Dendritic cell treated with granulocyte-macrophage colony-stimulating factor and Interleukin-4, amounts not matched to agents 40 ng/mL and 50 ng/mL, for 4 days (primary cell): ENCODE data around the gene ACAD10.
A peak's percentile ranks its signal among the peaks of the same experiment; 100 is the strongest.
"Not testable (repeated sequence)": the region's sequence is repeated elsewhere in the genome, so short reads cannot be mapped to it uniquely, and the experiment has no call there.

Source experiments
- H3K27ac Mint-ChIP-seq: one replicate; pipeline ENCODE4 v1.8.0; 2022; ENCODE audit warnings: mild to moderate bottlenecking, mixed read lengths
- H3K27me3 Mint-ChIP-seq: one replicate; pipeline ENCODE4 v1.8.0; 2022; ENCODE audit warnings: mild to moderate bottlenecking, mixed read lengths
- H3K36me3 Mint-ChIP-seq: one replicate; pipeline ENCODE4 v1.8.0; 2022; ENCODE audit warnings: low read depth, mixed read lengths
- H3K4me1 Mint-ChIP-seq: one replicate; pipeline ENCODE4 v1.8.0; 2022; ENCODE audit warnings: low read depth, mixed read lengths
- H3K4me3 Mint-ChIP-seq: one replicate; pipeline ENCODE4 v1.8.0; 2022; ENCODE audit warnings: mild to moderate bottlenecking, moderate library complexity, mixed read lengths
- H3K9me3 Mint-ChIP-seq: one replicate; pipeline ENCODE4 v1.8.0; 2022; ENCODE audit warnings: mixed read lengths
- intact Hi-C: fragments of 100-400 bp; cut with micrococcal nuclease; formaldehyde crosslinking; loops from one replicate; pipeline ENCODE4 v1.15.0; 2022

ACAD10 gene

DNA sequence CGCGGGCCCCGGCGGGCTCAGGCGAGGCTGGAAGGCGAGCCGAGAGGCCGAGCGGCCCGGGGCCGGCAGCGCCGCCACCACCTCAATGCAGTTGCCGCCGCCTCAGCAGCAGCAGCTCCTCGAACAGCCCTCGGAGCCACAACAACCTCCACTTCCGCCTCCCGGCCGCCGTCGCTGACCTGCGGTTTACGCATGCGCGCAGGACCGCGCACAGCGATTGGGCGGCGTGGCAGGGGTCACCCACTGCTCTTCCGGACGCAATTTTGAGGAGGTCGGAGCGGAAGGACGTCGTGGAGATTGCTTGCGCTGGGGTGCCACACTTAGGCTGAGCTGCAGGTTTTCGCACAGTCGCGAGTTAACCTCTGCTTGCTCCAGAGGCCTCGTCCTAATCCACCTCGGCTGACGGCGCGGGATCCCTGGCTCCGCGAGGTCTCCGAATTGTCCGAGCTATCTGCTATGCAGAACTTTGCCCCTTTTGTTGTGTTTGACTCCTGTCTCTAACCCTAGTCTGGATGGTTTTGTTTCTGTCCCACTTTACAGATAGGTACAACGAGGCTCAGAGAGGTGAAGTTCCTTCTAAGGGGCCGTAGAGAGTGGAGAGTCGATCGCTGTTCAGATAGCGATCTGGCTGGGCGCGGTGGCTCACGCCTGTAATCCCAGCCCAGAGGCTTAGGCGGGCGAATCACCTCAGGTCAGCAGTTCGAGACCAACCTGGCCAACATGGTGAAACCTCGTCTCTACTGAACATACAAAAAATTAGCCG is at the start of gene ACAD10, which contains the start of gene BRAP:
Gene ACAD10, plus strand, starts transcription at position 243 of the 763 bp plus-strand sequence. CDS start 6,657 bp downstream, outside the sequence.
Gene BRAP, minus strand, starts transcription at position 146 of the 763 bp plus-strand sequence. CDS start 164 bp downstream, outside the sequence.
- Mint-ChIP-seq H3K4me1 (peaks cover 24% of the 10 kb centered on the region), H3K36me3 (peaks cover 51% of the 10 kb centered on the region)

DNA sequence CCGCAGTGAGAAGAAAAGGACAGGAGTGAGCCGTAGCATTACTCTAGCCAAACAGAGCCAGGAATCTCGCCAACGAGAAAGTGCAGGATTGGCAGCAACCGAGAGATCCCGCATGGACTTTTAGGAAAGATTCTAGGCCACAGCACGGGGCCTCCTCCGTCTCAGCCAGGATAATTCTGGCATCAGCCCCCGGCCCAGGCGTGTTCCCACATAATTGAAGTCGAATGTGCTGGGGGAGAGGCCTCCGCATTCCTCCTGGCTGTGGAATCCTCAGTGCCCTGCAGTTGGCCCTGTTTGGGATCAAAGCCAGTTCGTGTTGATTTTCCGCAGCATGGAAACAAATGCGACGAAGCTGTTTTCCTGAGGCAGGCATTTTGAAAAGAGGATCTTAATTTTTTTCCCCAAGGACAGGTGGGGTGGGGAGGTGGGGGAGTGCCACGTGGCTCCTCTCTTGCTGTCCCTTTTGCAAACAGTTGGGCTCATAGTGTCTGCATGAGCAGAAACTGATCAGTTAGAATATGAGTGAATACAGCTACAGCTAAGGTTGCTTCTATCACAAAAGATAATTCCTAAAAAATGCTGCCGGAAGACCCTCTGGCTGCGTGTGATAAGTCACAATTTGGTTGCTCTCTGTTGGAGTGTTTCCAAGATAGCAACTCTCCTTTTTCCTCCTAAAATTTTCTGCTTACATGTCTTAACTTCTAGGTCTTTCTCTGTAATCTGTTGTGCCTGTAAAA is 49.5 kb upstream of the ACAD10 start:
- intact Hi-C loops = no loop called here
- Mint-ChIP-seq H3K9me3 (no peaks in the 10 kb centered on the region), H3K27me3 (no peaks in the 10 kb centered on the region), H3K27ac (no peak overlapping the region), H3K36me3 (peaks cover 23% of the 10 kb centered on the region), H3K4me1 (peaks cover 5% of the 10 kb centered on the region), H3K4me3 (no peak overlapping the region)

More for the DNA sequence above, at the start of gene ACAD10, which contains the start of gene BRAP:
- Mint-ChIP-seq H3K9me3 (no peaks in the 10 kb centered on the region), H3K27ac (peak within 1 kb of the TSS; percentile 96), H3K27me3 (no peaks in the 10 kb centered on the region), H3K4me3 (peak within 1 kb of the TSS; percentile 95)
- intact Hi-C loops = loop anchor here (10.0 kb wide), 1 partner anchor 91 kb away; the partner anchor contains the start of gene ATXN2

DNA sequence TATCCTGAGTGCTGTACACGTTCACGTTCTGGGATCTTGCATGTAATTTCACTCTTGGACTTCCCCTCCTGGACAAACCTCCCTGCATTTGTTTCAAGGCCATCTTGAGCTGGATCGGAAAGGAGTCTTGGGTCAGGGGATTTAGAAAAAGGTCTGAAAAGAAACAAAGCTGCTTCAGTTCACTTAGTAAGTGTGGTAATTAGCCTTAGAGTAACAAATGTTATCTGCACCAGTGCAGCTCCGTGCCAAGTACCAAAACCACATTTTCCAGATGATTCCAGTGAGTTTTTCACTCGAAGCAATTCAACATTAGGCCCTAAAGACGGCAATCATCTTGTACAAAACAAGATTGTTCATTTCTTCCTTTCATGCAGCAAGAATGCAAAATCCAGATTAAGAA is 47.3 kb upstream of the ACAD10 start:
- Mint-ChIP-seq H3K4me3 (no peak overlapping the region), H3K9me3 (no peaks in the 10 kb centered on the region), H3K27ac (no peak overlapping the region), H3K27me3 (no peaks in the 10 kb centered on the region), H3K4me1 (peaks cover 5% of the 10 kb centered on the region), H3K36me3 (peaks cover 44% of the 10 kb centered on the region)
- intact Hi-C loops = no loop called here

DNA sequence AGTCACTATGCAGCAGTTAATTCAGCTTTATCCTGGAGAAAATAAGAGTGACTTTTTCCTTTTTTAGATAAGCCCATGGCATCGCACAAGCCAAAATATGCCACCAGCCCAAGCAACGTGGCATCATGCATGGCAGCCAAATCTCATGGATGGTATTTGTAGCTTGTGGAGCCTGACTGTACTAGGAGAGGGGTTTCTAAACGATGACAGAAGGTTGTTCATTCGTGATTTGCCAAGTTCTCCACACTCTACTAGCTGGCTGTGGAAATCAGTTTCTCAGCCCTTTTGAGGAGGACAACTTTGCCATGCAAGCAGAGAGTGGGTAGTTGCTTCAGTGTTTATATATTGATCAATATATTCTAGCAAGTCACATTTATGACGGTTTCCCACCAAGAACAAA is 45.3 kb upstream of the ACAD10 start:
- peaks cover 5% of the 10 kb centered on the region for H3K4me1 Mint-ChIP-seq
- H3K9me3 Mint-ChIP-seq = no peaks in the 10 kb centered on the region
- no peak overlapping the region for H3K27ac Mint-ChIP-seq
- intact Hi-C loops = no loop called here
- no peak overlapping the region for H3K4me3 Mint-ChIP-seq
- peaks cover 63% of the 10 kb centered on the region for H3K36me3 Mint-ChIP-seq
- H3K27me3 Mint-ChIP-seq = no peaks in the 10 kb centered on the region

DNA sequence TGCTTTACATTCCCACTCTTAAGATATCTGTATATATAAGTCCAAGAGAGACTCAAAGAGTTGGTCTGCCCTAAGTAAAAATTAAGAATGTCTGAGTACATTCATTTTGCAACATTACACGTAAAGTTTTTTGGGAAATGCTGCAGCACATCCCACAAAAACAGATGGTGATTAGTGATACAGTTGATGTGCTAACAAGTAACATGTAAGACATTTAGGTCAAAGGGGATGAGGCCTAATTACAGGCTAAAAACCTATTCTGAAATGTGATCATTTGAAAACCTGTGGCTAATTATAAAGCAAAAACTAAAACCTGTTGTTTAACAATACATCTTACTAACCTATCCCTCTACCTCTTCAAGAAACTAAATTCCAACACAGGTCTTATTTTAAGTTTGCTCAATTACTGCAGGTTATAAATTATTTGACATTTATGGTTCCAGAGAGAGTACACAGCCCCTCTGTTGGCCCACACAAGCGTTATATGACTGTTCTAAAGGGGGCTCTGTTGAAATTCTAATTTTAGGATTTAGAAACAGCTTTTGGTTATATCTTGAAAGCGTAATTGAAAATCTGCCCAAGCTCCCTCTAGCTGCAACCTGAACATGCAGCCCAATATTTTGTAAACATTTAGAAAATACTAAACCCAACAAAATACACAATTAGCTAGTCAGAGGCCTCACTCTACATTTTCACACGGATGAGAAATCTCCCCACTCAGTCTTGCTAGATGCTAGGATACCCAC is 43.0 kb upstream of the ACAD10 start:
- no peaks in the 10 kb centered on the region for H3K27me3 Mint-ChIP-seq

DNA sequence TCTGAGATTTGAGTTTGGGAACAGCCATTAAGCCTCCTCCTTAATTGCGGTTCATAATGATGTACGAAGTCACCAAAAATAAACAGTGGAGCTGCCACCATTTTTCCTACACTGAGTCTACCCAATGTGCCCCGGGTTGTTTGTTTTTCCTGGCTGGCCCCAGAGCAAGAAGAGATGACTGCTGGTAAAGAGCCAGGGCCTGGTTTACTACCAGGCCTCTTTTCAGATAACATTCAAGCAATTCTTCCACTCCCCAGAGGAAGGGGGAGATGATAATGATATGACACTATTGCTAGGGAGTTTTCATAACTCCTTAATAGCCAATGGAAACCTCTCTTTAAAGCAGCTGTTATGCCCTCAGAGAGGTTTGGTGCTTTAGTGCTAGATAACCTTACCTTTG is 42.4 kb upstream of the ACAD10 start:
- intact Hi-C loops = no loop called here
- no peak overlapping the region for H3K27ac Mint-ChIP-seq
- H3K36me3 Mint-ChIP-seq = peaks cover 91% of the 10 kb centered on the region
- no peaks in the 10 kb centered on the region for H3K9me3 Mint-ChIP-seq
- H3K4me1 Mint-ChIP-seq = no peaks in the 10 kb centered on the region
- H3K27me3 Mint-ChIP-seq = no peaks in the 10 kb centered on the region
- H3K4me3 Mint-ChIP-seq = no peak overlapping the region

More for the DNA sequence above, 43.0 kb upstream of the ACAD10 start:
- Mint-ChIP-seq H3K4me1 (no peaks in the 10 kb centered on the region), H3K9me3 (no peaks in the 10 kb centered on the region), H3K4me3 (no peak overlapping the region), H3K27ac (no peak overlapping the region), H3K36me3 (peaks cover 86% of the 10 kb centered on the region)
- intact Hi-C loops = no loop called here

DNA sequence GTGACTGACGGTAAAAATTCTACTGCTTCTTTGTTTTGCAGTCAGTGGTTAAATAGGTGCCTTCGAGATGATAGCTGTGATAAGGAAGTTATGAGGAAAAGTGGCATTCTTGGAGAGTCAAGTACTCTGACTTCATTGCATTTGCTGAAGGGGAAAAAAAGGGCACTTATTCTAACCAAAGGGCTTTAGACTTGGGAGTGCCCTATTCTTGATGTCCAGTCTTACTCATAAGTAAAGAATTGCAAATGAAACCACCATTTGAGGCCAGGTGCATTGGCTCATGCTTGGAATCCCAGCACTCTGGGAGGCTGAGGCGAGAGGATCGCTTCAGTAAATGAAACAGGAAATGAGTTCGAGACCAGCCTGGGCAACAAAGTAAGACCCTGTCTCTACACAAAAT is 40.4 kb upstream of the ACAD10 start:
- Mint-ChIP-seq H3K27ac (no peak overlapping the region), H3K9me3 (no peaks in the 10 kb centered on the region), H3K36me3 (peaks cover 93% of the 10 kb centered on the region), H3K4me1 (no peaks in the 10 kb centered on the region), H3K4me3 (no peak overlapping the region), H3K27me3 (no peaks in the 10 kb centered on the region)
- intact Hi-C loops = no loop called here

DNA sequence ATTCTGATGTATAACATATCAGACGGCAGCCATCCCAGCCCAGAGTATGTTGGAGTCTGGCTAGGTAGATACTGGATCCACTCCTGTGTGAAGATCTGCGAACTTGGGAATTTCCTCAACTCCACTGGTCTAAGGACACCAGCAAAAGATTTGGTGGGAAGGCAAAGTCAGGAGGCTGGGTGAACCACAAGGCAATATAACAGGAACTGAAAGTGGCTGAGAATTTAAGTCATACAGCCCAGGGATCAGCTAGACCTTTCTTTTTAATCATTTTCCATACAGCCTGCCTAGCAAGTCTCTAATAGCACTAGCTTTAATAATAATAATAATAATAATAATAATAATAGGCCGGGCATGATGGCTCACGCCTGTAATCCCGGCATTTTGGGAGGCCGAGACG is 34.9 kb upstream of the ACAD10 start:
- intact Hi-C loops = no loop called here

DNA sequence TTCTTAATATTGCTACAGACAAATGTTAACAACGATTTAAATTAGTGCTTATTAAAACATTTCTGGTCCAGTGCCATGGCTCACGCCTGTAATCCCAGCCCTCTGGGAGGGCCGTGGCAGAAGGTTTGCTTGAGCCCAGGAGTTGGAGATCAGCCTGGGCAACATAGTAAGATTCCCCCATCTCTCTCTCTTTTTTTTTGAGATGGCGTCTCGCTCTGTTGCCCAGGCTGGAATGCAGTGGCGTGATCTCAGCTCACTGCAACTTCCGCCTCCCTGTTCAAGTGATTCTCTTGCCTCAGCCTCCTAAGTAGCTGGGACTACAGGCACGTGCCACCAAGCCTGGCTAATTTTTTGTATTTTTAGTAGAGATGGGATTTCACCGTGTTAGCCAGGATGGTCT is 33.3 kb upstream of the ACAD10 start:
- H3K4me1 Mint-ChIP-seq, H3K9me3 Mint-ChIP-seq, H3K4me3 Mint-ChIP-seq, intact Hi-C loops, H3K27me3 Mint-ChIP-seq, H3K27ac Mint-ChIP-seq: not testable (repeated sequence)
- H3K36me3 Mint-ChIP-seq = peaks cover 76% of the 10 kb centered on the region

More for the DNA sequence above, 34.9 kb upstream of the ACAD10 start:
- Mint-ChIP-seq H3K27ac (no peak overlapping the region), H3K9me3 (no peaks in the 10 kb centered on the region), H3K27me3 (no peaks in the 10 kb centered on the region), H3K36me3 (peaks cover 77% of the 10 kb centered on the region), H3K4me1 (peaks cover 6% of the 10 kb centered on the region), H3K4me3 (no peak overlapping the region)

DNA sequence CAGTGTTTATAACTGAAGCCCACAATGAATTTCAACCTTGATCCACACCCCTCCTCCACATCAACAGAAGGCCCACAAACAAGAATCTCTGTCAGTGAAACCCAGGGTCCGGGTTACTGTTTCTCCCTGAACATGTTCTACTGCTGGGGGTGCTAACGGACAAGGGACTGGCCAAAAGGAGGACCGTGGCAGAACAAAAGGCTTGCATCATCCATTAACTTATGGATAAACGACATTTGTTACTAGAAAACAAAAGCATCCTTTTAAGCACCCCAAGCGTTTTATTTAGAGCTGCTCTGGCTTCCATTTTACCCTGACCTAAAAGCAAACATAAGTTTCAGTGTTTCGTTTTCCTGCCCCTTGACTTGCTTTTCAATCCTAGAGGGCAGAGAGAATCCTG is 32.3 kb upstream of the ACAD10 start:
- Mint-ChIP-seq H3K4me1 (peaks cover 6% of the 10 kb centered on the region), H3K27me3 (no peaks in the 10 kb centered on the region), H3K27ac (no peak overlapping the region), H3K36me3 (peaks cover 76% of the 10 kb centered on the region), H3K4me3 (no peak overlapping the region), H3K9me3 (no peaks in the 10 kb centered on the region)
- intact Hi-C loops = no loop called here

DNA sequence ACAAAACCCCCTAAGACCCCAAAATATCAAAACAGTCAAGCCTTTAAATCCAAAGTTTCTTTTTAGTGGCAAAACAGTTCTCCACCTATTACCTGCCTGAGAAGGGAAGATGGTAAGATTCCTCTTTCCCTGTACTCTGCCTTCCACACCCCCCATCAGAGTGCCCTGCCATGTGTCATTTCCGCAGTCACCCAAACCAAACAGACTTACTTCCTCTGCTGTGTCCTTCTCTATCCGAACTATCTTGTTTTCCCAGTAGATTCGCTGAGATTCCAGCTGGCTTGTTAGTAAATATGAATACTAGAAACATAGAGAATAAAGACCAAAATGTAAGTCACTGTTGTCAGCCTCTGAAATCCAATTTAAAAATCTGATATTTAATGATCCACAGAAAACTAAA is 30.5 kb upstream of the ACAD10 start:
- Mint-ChIP-seq H3K9me3 (no peaks in the 10 kb centered on the region), H3K36me3 (peaks cover 79% of the 10 kb centered on the region)

DNA sequence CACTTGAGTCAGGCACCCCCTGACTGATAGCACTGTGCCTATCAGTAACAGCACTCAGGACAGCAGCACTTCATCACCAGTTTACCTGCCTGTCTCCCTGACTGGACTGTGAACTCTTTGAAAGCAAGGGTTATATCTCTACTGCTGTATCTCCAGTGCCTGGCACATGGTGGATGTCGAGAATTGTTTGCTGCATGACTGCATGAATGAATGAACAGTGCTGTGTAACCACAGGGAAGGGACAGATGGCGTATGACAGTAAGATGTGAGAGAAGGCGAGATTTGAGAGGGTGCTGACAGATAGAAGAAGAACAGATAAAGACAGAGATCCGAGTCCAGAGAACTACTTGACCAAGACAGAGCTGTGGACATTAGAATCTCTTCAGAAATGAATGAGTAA is 29.8 kb upstream of the ACAD10 start:
- Mint-ChIP-seq H3K36me3 (peaks cover 85% of the 10 kb centered on the region), H3K27ac (no peak overlapping the region), H3K9me3 (no peaks in the 10 kb centered on the region), H3K4me1 (peaks cover 6% of the 10 kb centered on the region), H3K27me3 (no peaks in the 10 kb centered on the region), H3K4me3 (no peak overlapping the region)
- intact Hi-C loops = no loop called here

More for the DNA sequence above, 30.5 kb upstream of the ACAD10 start:
- H3K27me3 Mint-ChIP-seq = no peaks in the 10 kb centered on the region
- H3K4me3 Mint-ChIP-seq = no peak overlapping the region
- H3K27ac Mint-ChIP-seq = no peak overlapping the region
- intact Hi-C loops = no loop called here
- peaks cover 6% of the 10 kb centered on the region for H3K4me1 Mint-ChIP-seq

DNA sequence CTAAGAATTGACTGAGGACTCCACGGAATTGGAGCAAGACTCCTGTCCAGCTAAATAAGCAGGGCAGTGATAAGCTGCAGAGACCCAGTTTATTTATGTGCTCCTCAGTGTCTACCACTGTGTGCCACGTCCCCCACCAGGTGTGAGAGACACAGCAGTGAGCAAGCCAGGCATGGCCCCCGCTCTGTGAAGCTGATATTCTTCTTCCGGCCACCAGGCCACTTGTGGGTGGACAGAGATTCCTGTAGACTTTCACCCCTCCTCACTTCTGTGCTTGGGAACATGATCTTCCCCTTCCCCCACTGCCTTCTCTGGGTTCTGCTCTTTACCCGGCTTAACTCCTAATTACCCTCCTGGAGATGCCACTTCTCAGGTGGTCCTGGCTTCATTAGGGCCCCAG is 21.4 kb upstream of the ACAD10 start:
- intact Hi-C loops = no loop called here
- H3K9me3 Mint-ChIP-seq = no peaks in the 10 kb centered on the region
- no peak overlapping the region for H3K4me3 Mint-ChIP-seq
- H3K36me3 Mint-ChIP-seq = peaks cover 95% of the 10 kb centered on the region
- no peaks in the 10 kb centered on the region for H3K27me3 Mint-ChIP-seq
- no peak overlapping the region for H3K27ac Mint-ChIP-seq
- peaks cover 12% of the 10 kb centered on the region for H3K4me1 Mint-ChIP-seq
